Thyroid gland (tissue), 4 donors: ENCODE data around the gene DAZ3.
"Not testable (repeated sequence)": the region's sequence is repeated elsewhere in the genome, so short reads cannot be mapped to it uniquely, and the experiment has no call there.

Experiments used
- POLR2A ChIP-seq, 2 donors: fragments of 450-650 bp; IDR thresholded peaks; one replicate each; pipeline ENCODE4 v1.6.1; 2017; ENCODE audit warnings: antibody characterized with exemption in 2 of 2, mild to moderate bottlenecking in 2 of 2, moderate library complexity in 1 of 2
- TF ChIP-seq, protein P1 (sequence below), 6 experiments: fragments of 200-600 bp in 3 of 6; fragments of 450-650 bp in 3 of 6; sonication (generic) in 3 of 6; IDR thresholded peaks; one replicate each; pipeline ENCODE4 v1.5.1; 2016 to 2019; ENCODE audit warnings: antibody characterized with exemption in 6 of 6, mild to moderate bottlenecking in 2 of 6, inconsistent platforms in 1 of 6, moderate library complexity in 1 of 6

DNA sequence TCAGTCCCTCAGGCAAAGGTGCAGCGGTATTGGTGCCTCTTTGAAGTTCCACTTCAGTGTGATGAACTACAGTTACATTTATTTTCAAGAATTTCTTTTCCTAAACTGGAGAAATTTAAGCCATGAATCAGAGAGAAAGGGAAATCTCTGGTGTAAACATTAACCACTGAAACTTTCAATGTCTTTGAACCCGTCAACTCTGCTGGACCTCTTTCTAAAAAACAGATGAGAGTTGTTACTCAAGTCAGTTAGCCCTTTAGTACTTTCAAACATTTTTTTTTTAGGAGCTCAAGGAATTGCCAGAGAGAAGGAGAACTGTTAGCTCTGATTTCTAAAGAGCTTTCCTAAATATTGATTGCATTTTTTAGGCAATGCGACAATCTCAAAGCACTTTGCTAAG is 8.6 kb upstream of the DAZ3 start:
- TF ChIP-seq, protein P1, sequence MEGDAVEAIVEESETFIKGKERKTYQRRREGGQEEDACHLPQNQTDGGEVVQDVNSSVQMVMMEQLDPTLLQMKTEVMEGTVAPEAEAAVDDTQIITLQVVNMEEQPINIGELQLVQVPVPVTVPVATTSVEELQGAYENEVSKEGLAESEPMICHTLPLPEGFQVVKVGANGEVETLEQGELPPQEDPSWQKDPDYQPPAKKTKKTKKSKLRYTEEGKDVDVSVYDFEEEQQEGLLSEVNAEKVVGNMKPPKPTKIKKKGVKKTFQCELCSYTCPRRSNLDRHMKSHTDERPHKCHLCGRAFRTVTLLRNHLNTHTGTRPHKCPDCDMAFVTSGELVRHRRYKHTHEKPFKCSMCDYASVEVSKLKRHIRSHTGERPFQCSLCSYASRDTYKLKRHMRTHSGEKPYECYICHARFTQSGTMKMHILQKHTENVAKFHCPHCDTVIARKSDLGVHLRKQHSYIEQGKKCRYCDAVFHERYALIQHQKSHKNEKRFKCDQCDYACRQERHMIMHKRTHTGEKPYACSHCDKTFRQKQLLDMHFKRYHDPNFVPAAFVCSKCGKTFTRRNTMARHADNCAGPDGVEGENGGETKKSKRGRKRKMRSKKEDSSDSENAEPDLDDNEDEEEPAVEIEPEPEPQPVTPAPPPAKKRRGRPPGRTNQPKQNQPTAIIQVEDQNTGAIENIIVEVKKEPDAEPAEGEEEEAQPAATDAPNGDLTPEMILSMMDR (IDR thresholded peaks at IDR 0.05): not testable (repeated sequence)
- TF ChIP-seq POLR2A (IDR thresholded peaks at IDR 0.05): not testable (repeated sequence)
